Fibroblast of mammary gland (primary cell): Measurements from ENCODE around the gene BST2.

ENCODE experiments used
- DNase-seq: peaks from one replicate; pipeline ENCODE4 v3.0.0-alpha.2; 2010; ENCODE audit warnings: low read depth
- H3K4me3 ChIP-seq: 2 replicates; pipeline ENCODE4 v1.5.1; 2011; ENCODE audit warnings: low read depth, mild to moderate bottlenecking, low read length, moderate library complexity; ENCODE audit not compliant: control insufficient read depth
- TF ChIP-seq, protein P1 (sequence below): conservative IDR thresholded peaks from 2 replicates; pipeline ENCODE4 v1.5.1; 2011; ENCODE audit warnings: low read depth, low read length, inconsistent platforms; ENCODE audit not compliant: control insufficient read depth, insufficient read depth

The BST2 gene

DNA sequence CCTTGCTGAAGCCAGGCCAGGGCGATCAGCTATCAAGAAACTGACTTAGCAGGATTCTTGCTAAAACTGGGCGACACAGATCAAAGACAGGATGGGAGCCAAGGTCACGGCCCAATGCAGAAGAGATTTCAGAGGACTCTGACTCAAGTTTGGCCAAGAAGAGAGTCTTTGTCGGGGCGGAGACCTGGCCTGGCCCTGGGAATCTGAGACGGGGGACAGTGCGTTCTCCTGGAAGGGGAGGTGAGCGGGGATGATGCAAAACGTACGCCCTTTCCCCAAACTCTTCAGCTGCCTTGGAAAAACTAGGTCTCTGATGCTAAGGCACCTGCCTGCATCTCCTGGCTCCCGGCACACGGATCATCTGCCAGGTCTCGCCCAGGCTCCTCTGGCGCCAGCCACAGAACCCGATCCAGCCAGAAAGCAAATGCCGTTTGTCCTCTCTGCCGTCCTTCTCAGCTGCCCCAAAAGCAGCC lies 24.2 kb upstream of the BST2 start:
- H3K4me3 ChIP-seq, result no peak overlapping the region
- DNase-seq, result no peak
- TF ChIP-seq, protein P1, sequence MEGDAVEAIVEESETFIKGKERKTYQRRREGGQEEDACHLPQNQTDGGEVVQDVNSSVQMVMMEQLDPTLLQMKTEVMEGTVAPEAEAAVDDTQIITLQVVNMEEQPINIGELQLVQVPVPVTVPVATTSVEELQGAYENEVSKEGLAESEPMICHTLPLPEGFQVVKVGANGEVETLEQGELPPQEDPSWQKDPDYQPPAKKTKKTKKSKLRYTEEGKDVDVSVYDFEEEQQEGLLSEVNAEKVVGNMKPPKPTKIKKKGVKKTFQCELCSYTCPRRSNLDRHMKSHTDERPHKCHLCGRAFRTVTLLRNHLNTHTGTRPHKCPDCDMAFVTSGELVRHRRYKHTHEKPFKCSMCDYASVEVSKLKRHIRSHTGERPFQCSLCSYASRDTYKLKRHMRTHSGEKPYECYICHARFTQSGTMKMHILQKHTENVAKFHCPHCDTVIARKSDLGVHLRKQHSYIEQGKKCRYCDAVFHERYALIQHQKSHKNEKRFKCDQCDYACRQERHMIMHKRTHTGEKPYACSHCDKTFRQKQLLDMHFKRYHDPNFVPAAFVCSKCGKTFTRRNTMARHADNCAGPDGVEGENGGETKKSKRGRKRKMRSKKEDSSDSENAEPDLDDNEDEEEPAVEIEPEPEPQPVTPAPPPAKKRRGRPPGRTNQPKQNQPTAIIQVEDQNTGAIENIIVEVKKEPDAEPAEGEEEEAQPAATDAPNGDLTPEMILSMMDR, result no peak

DNA sequence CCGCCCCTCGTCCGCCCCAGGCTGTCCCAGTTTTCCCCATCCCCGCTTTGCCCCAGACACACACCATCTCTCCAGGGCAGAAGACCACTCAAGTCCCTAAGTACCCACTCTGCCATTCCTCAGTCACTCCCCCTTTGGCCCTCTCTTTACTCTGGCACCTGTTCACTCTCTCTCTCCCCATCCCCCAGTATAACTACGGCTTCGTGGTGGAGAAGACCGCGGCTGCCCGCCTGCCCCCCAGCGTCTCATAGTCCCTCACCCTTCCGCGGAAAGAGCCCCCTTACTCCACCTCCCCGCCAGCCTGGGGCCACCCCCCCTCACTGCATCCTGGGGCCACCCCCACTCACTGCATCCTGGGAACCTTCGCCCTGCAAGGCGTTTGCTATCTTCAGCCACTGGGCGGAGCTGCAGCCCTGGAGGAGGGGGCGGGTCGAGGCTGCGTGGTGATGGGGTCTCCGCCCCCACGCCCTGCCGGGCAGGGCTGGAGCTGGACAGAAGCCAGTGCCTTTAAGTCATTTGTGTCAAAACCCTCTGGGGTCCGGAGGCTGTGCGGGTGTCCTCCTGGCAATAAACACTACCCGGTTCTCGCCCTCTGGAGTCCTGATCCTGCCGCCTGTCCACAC lies 19.4 kb upstream of the BST2 start:
- DNase-seq, result peak; percentile 23
- TF ChIP-seq, protein P1, result peak; percentile 34
- H3K4me3 ChIP-seq, result no peak overlapping the region

GRCh38 chr19:17423429-17424208 lies 18.2 kb upstream of the BST2 start:
- DNase-seq, result no peak
- H3K4me3 ChIP-seq, result no peak overlapping the region
- TF ChIP-seq, protein P1, result no peak

DNA sequence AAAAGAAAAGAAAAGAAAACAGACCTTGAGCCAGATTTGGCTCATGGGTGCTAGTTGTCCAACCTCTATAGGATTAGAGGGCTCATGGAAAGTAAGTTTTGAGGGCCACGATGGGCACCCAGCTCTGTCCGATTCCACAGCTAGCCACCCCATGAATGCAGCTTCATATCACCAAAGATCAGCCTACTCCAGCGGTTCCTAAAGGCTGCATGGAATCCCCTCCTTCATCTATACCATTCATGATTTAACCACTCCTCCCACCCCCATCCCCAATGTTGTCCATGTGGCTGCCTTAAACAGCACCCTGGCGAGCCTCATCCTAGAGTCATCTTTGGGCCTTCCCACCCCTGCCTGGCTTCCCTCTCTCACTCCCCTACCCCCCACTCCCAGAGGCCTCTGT lies 16.5 kb upstream of the BST2 start:
- no peak for DNase-seq
- TF ChIP-seq, protein P1, result no peak
- no peak overlapping the region for H3K4me3 ChIP-seq

DNA sequence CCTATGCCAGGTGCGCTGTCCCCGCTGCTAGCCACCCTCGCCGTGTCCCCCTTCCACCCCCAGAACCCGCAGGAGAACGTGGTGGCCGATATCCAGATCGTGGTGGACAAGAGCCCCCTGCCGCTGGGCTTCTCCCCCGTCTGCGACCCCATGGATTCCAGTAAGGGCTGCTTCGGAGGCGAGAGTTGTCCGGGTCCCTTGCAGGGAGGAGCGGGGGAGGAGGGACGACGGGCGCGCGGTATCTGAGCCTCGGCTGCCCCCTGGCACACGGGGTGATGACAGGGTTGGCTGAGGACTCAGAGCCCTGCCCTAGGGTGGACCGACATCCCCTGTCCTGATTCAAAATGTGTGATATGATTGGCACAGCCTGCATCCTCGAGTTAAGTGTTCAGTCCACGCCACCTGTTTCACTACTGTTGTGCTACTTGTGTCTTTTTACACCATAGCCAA lies 15.1 kb upstream of the BST2 start:
- TF ChIP-seq, protein P1, result no peak
- H3K4me3 ChIP-seq, result peak overlapping the region; percentile 78
- DNase-seq, result no peak

DNA sequence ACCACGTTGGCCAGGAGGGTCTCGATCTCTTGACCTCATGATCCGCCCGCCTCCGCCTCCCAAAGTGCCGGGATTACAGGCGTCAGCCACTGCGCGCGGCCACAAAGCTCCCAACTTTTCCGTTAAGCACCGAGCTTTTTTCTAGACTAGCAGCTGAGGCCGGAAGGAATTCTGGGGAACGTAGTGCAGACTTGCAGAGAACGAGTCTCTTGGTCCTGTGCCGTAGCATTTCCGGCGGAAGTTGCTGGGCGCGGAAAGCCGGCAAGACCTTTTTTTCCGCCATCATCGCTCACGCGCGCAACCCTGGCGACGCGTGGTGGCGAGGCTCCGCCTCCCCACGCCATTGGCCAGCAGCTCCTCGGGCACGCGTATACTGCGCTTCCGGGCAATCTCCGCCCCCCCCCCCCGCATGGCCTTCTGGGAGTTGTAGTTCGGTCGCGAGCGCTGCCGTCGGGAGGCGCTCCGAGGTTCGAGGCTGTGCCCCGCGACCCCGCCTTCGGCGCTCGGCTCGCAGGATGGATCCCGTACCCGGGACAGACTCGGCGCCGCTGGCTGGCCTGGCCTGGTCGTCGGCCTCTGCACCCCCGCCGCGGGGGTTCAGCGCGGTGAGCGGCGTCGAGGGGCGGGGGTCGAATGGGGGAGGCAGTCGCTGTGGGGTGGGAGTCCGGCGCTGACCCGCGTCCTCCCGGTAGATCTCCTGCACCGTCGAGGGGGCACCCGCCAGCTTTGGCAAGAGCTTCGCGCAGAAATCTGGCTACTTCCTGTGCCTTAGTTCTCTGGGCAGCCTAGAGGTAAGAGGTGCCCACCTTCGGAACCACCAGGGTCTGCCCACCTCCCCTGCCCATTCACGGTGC lies 14.4 kb upstream of the BST2 start, which contains the start of gene MVB12A:
Gene MVB12A (plus strand): TSS at position 427 of the 854 bp plus-strand sequence. CDS start 89 bp downstream, at position 516.
- peak; percentile 99 for DNase-seq
- H3K4me3 ChIP-seq, result peak within 1 kb of the TSS; percentile 78
- TF ChIP-seq, protein P1, result no peak
